Activated T-cell treated with anti-CD3 and anti-CD28 coated beads, Interleukin-2, amount 50 U/mL, for 1 hour (primary cell): ENCODE data around the gene MIER2.

Experiments used
- DNase-seq: peaks from one replicate; pipeline ENCODE4 v3.0.0-alpha.2; 2020

MIER2 gene

DNA sequence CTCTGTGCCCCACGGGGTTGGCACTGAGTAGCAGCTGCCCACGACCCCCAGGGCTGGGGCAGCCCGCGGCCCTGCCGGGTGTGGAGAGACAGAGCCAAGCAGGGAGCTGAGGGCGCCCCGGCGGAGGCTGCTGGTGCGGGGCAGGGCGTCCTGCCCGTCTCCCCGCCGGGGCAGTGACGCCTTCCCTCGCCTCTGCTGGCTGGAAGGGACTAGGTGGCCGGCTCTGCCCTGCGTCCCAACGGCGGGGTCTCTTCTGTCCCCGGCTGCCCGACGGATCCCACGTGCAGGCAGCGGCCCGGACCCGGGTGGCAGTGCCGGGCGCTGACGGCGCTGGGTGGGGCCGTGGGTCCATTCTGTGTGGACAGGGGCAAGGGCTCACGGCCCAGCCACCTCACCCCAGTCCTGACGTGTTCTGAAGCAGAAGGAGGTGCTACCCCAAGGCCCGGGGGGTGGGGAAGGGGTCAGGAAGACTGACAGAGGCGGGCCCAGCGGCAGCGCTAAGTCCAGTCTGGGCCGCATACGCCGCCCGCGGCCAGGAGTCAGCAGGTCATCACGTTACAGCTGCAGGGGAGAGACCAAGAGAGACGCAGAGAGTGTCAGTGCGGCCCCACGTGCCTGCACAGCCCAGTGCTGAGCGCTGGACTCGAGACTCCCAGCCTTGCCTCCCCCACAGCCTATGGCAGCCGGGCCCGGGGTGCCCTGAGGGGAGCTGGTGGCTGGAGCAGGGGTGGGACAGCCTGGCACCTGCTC, 38.3 kb downstream of the MIER2 start:
- no peak for DNase-seq

DNA sequence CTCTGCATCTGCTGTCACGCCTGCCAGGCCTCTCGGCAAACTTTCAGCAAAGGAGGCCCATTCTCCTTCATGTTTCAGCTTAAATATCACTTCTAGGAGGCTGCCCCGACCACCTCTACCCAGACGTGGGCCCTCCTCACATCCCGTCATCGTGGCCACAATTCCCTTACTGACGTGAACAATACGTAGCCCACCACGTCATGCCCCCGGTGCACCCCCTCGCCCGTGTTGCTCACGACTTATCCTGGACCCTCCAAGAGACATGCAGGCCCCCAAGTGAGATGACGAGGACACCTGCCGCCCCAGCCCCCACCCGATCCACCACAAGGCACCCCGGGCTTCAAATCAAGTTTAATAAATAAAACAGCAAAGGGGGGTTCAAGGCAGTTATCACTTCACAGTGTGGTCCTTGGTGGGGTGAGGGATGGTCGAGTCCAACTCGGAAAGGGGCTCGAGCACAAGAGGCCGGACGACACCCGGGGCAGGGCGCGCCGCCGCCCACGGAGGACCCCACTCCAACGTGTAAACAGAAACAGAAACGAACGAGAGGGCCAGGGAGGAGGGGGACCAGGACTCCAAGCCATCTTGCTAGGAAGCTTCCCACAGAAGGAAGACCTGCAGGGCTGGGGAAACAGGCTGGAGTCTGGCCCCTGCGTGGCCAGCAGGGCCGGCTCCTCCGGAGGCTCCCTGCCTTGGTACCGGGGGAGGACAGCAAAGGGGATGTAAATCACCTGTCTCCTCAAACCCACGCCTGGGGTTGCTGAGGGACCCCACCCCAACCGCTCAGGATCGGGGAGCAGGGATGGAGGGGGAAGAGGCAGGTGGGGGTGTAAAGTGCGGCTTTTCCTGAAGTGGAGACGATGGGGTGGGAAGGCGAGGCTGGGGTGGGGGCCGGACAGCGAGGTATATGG, 39.1 kb downstream of the MIER2 start:
- DNase-seq = no peak

GRCh38 chr19:296476-297225, 47.9 kb downstream of the MIER2 start:
- DNase-seq = no peak

DNA sequence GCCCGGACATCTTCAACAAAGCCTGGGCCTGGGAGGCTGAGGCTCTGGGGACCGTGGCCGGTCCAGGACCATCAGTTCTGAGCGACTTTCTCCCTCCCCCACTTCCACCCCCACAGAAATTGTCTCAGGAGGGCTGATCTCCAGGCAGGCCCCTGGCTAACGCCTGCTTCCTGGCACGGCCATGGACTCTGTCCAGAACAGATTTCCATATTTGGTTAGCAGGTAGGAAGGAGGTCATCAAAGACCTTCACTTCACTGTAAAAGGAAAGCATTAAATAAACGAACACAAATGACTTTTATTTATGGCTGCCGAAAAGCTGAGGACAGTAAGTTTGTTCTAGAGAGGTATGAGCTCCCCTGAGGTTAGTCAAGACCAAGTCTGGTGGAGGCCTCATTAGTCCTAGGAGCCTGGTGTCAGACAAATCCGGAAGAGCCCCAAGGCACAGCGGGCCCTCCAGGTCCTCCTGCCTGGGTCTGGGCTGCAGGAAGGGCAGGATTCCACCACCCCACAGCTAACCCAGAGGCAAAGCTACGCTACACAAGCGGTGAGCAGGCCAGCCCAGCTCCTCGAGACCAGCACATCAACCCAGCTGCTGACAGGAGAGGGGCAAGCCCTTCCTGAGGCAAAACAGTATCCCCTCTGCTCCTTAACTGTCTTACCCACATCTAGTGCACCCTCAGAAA, 48.8 kb downstream of the MIER2 start:
- DNase-seq = no peak

DNA sequence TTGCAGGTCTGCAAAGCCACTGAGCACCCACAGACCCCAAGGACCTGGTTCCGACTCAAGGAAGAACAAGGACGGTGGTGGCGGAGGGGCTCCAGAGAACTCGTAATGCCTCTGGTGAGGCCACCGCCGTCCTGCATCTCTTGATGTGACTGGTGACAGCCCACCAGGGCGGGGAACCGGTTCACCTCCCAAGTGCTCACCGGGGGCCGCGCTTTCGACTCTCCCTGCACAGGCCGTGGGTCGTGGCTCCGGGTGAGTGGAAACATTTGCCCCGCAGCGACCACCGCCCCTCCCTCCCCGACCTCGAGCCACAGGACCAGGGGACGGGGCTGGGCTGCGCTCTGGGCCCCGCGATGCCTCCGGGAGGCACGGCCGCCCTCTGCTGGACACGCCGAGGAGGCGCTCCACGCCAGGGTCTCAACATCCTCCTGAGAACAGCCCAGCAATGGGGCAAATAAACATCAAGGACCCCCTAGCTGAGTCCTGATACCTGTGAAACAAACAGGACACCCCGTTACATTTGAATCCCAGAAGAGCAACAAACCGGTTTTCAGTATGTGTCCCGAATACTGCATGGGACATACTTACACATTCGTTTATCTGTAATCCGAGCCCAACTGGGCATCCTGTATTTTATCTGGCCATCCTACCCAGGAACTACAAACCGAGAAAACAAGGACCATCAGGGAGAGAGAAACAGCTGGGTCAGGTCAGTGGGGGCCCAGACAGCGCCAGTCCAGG, 49.5 kb downstream of the MIER2 start:
- DNase-seq = peak; percentile 61

- no peak for DNase-seq
Measured at GRCh38 chr19:294341-294945, 50.2 kb downstream of the MIER2 start.

GRCh38 chr19:293436-294110, 51.0 kb downstream of the MIER2 start:
- no peak for DNase-seq

DNA sequence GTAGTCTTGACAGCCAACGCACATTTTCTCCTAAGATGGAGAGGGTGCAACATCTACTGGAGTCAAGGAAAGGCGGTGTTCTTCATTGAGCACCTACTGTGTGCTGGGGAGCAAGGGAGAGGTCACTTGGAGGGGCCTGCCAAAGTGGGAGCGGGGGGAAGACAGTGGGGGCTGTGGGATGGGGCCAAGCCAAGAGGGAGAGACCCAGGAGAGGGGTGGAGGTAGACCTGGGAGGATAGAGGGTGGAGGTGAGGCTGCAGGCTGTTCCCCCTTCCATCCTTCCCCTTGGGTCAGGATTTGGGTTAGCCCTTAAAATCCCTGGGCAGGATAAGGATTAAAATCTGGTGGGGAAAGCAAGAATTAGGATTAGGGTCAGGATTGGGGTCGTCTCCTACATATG, 51.6 kb downstream of the MIER2 start:
- DNase-seq = no peak

DNA sequence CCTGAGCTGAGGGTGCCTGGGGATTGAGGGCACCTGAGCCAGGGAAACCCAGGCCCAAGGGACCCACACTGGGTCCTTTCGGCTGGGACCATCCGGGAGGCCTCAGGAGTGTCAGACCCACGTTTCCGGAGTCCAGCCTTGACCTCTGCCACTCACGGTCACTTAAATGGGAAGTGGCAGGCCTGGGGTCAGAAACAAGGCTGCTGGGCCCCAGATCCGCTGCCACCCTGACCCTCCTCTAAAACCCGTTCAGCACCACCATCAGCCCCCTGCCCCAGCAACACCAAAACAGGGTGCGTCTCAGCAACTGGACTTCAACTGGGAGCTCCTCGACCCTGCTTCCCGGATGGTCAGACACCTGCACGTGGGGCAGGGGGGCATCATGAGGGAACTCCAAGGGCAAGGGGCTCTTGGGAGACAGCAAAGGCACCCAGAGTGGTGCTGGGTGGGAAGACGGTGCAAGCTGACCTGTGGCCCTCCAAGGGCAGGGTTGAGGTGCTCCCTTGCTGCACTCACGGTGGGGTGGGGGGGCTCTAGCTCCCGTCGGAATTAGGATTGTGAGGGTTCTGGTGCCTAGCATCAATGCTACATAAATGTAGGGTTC, 52.2 kb downstream of the MIER2 start:
- DNase-seq = no peak

GRCh38 chr19:291561-292280, 52.9 kb downstream of the MIER2 start:
- DNase-seq = no peak

GRCh38 chr19:291006-291521, 53.5 kb downstream of the MIER2 start, which contains the start of gene PLPP2:
Gene PLPP2, minus strand, starts transcription at chr19:291403. Its CDS starts 67 bp downstream, at chr19:291336.
- DNase-seq = no peak

DNA sequence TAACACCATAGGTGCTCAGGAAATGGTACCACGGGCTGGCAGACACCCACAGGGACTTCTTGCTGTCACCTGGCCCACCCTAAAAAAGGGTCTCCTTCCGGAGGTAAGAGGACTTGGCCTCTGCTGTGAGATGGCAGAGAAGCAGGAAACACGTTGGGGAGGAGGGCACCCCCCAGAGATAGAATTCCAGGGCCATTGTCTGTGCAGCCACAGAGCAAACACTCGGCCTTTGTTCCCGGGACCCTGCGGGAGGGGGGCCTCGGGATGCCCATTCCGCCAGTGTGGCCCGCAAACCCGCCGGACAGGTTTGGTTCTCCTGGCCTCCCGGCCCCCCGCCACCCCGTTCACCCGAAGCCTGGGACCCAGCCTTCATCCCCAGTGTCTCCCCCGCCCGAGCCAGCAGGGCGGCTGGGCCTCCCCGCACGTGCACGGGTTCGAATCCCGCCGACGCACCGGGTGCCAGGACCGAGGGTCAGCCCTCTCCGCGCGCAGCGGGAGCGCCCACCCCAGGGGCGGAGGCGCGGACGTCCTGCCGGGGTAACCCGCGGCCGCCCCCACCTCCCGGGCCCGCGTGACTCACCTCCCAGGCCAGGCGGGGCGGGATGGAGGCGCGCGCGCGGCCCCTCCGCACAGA, 54.1 kb downstream of the MIER2 start:
- DNase-seq = peak; percentile 50

- peak; percentile 49 for DNase-seq
Measured at GRCh38 chr19:289651-290371, 54.8 kb downstream of the MIER2 start.

- no peak for DNase-seq
Measured at GRCh38 chr19:288911-289310, 55.7 kb downstream of the MIER2 start.

DNA sequence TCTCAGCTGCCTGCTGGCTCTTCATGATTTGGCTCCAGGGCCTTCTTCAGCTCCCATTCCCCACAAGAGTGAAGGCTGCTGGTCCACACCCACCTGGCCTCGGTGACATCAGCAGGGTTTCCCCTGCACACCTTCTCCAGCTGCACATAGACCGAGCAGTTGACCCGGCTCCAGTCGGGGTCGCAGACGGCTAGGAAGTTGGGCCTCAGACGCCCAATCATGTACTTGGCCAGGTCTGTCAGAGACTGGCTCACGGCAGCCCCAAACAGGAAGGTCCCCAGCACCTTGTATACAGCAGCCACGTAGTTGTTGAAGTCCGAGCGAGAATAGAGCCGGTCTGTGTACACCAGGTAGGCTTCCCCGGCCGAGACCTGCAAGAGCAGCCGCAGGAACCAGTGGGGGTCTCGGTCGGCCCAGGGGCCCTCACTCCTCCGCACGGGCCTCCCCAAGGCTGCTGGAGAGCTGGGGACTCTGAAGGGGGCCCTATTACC, 57.2 kb downstream of the MIER2 start:
- DNase-seq = no peak

GRCh38 chr19:283395-283794, 61.2 kb downstream of the MIER2 start:
- DNase-seq = no peak

GRCh38 chr19:282501-282900, 62.1 kb downstream of the MIER2 start:
- no peak for DNase-seq

DNA sequence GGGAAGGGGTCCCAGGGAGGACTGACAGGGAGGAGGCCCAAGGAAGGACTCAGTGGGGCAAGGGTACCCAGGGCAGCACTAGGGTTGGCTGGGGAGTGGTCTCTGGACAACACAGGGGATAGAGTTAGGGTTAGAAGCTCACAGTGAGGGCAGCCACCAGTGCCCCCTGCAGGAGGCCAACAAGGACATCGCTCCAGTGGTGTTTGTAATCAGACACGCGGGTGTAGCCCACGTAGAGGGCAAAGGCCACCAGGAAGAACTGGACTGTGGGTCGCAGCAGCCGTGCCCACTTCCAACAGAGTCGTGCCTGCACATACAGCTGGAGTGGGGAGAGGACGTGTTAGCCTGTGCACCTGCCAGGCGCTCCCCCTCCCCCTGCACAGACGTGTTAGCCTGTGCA, 62.6 kb downstream of the MIER2 start:
- DNase-seq = no peak
